C4-2B (cell line): ENCODE measurements around the gene RING1.
"Not testable (repeated sequence)": the region's sequence is repeated elsewhere in the genome, so short reads cannot be mapped to it uniquely, and the experiment has no call there.

Experiments used
- H3K27ac ChIP-seq: fragments of 450-650 bp; 2 replicates; pipeline ENCODE4 v1.5.1; 2017
- CTCF ChIP-seq: fragments of 450-650 bp; conservative IDR thresholded peaks from 2 replicates; pipeline ENCODE4 v1.5.1; 2017; ENCODE audit warnings: mild to moderate bottlenecking
- ZFX ChIP-seq: fragments of 450-650 bp; IDR thresholded peaks from 2 replicates; pipeline ENCODE4 v1.6.1; 2017

RING1 gene

GRCh38 chr6:33217681-33218080 is 9.4 kb downstream of the RING1 start:
- TF ChIP-seq ZFX (no peak), CTCF (no peak)
- no peak overlapping the region for H3K27ac ChIP-seq

DNA sequence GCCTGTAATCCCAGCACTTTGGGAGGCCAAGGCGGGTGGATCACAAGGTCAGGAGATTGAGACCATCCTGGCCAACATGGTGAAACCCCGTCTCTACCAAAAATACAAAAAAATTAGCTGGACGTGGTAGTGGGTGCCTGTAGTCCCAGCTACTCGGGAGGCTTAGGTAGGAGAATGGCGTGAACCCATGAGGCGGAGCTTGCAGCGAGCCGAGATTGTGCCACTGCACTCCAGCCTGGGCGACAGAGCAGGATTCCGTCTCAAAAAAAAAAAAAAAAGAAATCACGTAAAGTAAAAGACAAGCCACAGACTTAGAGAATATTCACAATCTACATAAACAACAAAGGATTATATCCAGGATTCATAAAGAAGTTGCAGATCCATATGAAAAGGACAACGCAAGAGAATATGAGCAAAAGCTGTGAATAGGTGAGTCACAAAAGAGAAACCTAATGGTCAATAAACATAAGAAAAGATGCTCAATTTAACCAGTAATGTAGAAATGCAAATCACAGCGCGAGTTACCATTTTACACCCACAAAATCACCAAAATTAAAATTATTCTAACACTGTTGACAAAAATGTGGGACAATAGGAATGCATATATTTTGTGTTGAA is 18.3 kb downstream of the RING1 start:
- not testable (repeated sequence) for H3K27ac ChIP-seq

DNA sequence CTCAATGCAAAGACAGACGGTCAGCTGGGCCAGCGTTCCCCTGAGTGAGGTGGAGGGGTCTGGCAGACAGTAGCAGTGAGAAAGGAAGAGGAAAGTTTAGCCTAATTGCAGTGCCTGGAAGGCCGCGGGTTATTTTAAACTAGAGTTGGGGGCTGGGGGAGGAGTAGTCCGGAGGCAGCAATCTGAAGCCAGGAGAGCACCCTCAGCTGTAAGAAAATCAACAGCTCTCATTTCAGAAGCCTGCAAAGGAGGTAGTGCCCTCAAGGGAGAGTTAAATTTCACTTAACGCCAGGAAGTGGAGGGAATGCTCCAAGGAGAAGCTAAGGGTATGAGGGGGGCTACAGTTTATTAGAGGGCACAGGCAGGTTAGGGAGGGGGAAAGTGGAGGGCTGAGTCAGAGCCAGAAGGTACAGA is 26.9 kb downstream of the RING1 start:
- H3K27ac ChIP-seq = no peak overlapping the region
- TF ChIP-seq CTCF = no peak
- no peak for TF ChIP-seq ZFX

DNA sequence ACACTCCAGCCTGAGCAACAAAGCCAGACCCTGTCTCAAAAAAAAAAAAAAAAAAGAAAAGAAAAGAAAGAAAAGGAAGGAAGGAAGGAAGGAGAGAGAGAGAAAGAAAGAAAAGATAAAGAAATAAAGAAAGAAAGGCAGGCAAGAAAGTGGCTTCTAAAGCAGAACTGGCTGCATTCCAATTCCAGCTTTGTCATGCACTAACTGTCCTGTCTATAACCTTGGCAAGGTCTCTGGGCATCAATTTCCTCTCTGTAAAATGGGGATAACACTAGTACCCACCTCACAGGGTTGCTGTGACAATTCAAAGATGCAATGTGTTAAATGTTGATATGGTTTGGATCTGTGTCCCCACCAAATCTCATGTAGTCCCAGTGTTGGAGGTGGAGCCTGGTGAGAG is 28.0 kb downstream of the RING1 start:
- TF ChIP-seq CTCF (no peak), ZFX (no peak)
- no peak overlapping the region for H3K27ac ChIP-seq

GRCh38 chr6:33236852-33237251 is 28.6 kb downstream of the RING1 start:
- no peak overlapping the region for H3K27ac ChIP-seq
- TF ChIP-seq ZFX = no peak
- no peak for TF ChIP-seq CTCF

GRCh38 chr6:33237741-33238140 is 29.4 kb downstream of the RING1 start:
- TF ChIP-seq ZFX (no peak), CTCF (no peak)
- no peak overlapping the region for H3K27ac ChIP-seq

- no peak for TF ChIP-seq CTCF
- no peak for TF ChIP-seq ZFX
- no peak overlapping the region for H3K27ac ChIP-seq
These were observed 33.7 kb downstream of the RING1 start for GRCh38 chr6:33241968-33242367.

- H3K27ac ChIP-seq = no peak overlapping the region
- TF ChIP-seq ZFX (no peak), CTCF (no peak)
These were observed 35.2 kb downstream of the RING1 start for GRCh38 chr6:33243476-33243875.
